Lower lobe of right lung (tissue), 2 donors: ENCODE results near the gene TUBA3E. TPM values are rescaled to one million over a fixed set of nuclear protein-coding genes. Genes with fewer than 3 reads are reported as not detected.
"Not testable (repeated sequence)": the region's sequence is repeated elsewhere in the genome, so short reads cannot be mapped to it uniquely, and the experiment has no call there.

Source experiments
- ATAC-seq, 2 donors: fragments of 200-7000 bp; cut with Tn5 transposase; one replicate each; pipeline ENCODE4 v1.9.1; 2020 to 2022; ENCODE audit warnings: mild to moderate bottlenecking in 2 of 2, moderate library complexity in 2 of 2
- DNase-seq: peaks from one replicate; pipeline ENCODE4 v3.0.0-alpha.2; 2020
- H3K27ac ChIP-seq: fragments of 200-600 bp; one replicate; pipeline ENCODE4 v1.8.0; 2022
- H3K27me3 ChIP-seq: fragments of 200-600 bp; one replicate; pipeline ENCODE4 v1.8.0; 2022; ENCODE audit warnings: low read depth
- H3K36me3 ChIP-seq: fragments of 200-600 bp; one replicate; pipeline ENCODE4 v1.8.0; 2022; ENCODE audit warnings: mild to moderate bottlenecking
- H3K4me1 ChIP-seq: fragments of 200-600 bp; one replicate; pipeline ENCODE4 v1.8.0; 2022
- H3K4me3 ChIP-seq: fragments of 200-600 bp; one replicate; pipeline ENCODE4 v1.8.0; 2022; ENCODE audit warnings: mild to moderate bottlenecking
- H3K9me3 ChIP-seq: fragments of 200-600 bp; one replicate; pipeline ENCODE4 v1.8.0; 2022
- intact Hi-C: fragments of 100-400 bp; cut with DNase I; formaldehyde crosslinking; loops from one replicate; pipeline ENCODE4 v1.11.0; 2022
- total RNA-seq: library from RNA; stranded (reverse); fragmentation: NEBNext Ultra II Directional; extraction: Animal tissue kit (Norgen Biotek cat#: 25700); gene quantifications from one replicate; pipeline ENCODE4 v1.2.1, GENCODE V29; 2021
- TF ChIP-seq, protein P1 (sequence below): fragments of 200-600 bp; IDR thresholded peaks from one replicate; pipeline ENCODE4 v1.8.0; 2022; ENCODE audit warnings: antibody characterized with exemption, mild to moderate bottlenecking
- donor health status: DM: no; HTN: yes; CAD: no; lungs with severe emphysema.

Gene TUBA3E
- total RNA-seq, 1 donor from 2014 or later = not detected

DNA sequence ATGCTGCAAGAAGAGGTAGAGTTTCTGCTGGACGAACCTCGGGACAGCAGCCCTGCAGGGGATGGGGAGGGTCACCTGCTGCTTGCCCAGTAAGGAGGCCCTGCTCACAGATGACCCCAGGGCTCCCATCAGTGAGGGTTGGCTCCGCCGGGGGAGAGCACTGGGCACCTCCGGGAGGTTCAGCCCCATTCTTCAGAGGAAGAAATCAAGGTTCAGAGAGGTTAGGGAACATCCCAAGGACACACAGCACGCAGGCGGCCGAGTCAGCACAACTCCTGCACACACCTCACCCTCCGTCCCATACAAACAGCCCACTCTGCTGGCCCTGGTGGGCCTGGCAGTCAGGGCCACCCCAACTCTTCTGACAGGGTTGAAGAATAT, 41.6 kb downstream of the TUBA3E start:
- TF ChIP-seq, protein P1, sequence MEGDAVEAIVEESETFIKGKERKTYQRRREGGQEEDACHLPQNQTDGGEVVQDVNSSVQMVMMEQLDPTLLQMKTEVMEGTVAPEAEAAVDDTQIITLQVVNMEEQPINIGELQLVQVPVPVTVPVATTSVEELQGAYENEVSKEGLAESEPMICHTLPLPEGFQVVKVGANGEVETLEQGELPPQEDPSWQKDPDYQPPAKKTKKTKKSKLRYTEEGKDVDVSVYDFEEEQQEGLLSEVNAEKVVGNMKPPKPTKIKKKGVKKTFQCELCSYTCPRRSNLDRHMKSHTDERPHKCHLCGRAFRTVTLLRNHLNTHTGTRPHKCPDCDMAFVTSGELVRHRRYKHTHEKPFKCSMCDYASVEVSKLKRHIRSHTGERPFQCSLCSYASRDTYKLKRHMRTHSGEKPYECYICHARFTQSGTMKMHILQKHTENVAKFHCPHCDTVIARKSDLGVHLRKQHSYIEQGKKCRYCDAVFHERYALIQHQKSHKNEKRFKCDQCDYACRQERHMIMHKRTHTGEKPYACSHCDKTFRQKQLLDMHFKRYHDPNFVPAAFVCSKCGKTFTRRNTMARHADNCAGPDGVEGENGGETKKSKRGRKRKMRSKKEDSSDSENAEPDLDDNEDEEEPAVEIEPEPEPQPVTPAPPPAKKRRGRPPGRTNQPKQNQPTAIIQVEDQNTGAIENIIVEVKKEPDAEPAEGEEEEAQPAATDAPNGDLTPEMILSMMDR = no peak
- Histone ChIP-seq H3K4me3 (no peak overlapping the region), H3K36me3 (peaks cover 62% of the 10 kb centered on the region), H3K27me3 (no peaks in the 10 kb centered on the region), H3K9me3 (no peaks in the 10 kb centered on the region), H3K27ac (no peak overlapping the region), H3K4me1 (no peaks in the 10 kb centered on the region)
- no peak for ATAC-seq
- DNase-seq = peak; percentile 44
- intact Hi-C loops = no loop called here

DNA sequence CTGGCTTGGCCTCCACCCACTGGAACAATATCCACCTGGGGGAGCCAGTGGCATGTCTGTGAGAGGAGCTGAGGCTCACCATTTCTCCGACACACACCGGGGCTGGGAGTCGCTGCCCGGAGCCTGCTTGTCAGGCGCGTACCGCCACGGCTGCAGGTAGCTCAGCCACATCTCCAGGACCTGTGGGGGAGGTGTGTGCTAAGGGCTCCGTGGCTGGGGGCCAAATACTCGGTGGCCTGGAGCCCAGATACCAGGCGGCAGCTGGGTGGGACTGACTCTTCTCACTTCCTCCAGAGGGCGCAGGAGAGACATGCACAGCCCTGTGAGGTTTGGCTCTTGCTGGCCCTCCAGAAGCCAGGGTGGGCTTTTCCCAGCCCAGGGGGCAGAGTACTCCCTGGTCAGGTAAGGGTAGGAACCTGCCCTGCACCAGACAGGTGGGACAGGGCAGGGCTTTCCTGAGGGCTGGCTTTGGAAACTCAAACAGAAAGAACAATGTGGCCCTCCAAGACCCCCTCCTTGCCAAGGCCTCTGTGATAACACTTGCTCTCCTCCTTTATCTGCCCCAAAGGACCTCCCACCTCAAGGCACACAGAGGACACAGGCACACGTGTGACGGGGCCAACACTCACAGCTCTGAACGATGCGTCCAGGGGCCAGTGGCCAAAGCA, 42.1 kb downstream of the TUBA3E start:
- peaks cover 62% of the 10 kb centered on the region for H3K36me3 ChIP-seq
- intact Hi-C loops, H3K4me1 ChIP-seq, H3K27ac ChIP-seq, H3K4me3 ChIP-seq, H3K9me3 ChIP-seq, H3K27me3 ChIP-seq: not testable (repeated sequence)
- DNase-seq (peak; percentile 80), ATAC-seq (peak; percentile 83 to 88)
- TF ChIP-seq, protein P1 = peak; percentile 54

DNA sequence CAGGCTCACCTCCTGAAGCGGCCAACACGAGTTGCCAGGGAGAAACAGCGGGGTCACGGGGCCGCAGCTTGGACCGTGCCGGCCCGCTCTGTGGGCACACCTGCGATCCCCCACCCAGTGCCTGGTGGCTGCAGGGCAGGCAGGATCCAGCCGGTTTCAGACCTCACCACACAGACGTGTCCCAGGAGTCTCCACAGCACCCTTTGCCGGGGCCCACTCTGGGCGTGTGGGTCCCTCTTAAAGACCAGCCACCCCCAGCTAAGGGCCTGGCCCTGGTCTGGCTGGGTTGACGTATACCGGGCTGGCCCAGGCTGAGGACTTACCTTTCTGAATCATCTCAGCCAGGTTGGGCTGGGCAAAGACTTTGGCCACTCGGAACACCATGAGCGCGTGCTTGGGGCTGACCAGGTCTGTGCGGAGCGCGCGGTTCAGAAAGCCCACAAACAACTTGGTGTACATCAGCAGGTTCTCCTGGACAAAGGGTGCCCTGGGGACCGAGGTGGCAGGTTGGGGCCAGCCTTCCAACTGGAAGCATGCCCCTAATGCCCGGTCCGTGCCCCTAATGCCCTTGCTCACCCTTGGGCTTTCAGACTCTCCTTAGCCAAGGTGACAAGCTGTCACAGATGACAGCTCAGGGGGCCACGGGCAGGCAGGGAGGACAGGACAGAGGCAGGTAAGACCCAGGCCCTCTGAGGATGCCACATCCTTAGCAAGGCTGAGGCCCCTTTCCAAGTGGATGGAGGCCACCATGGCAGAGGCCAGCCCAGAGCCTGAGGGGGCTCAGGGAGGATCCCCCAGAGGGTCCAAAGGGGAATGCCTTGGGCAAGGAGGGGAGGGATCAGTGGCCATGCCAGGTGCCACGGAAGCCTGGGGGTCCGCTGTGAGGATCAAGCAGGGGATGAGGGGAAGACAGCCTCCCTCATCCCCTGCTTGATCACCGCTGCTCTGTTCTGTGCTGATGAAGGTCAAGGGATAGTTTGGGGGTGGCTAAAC, 43.2 kb downstream of the TUBA3E start:
- no peak for ATAC-seq
- Histone ChIP-seq H3K4me3 (no peak overlapping the region), H3K9me3 (no peaks in the 10 kb centered on the region), H3K27ac (no peak overlapping the region), H3K36me3 (peaks cover 59% of the 10 kb centered on the region), H3K27me3 (no peaks in the 10 kb centered on the region), H3K4me1 (no peaks in the 10 kb centered on the region)
- intact Hi-C loops = no loop called here
- TF ChIP-seq, protein P1 = no peak
- peak; percentile 37 for DNase-seq

DNA sequence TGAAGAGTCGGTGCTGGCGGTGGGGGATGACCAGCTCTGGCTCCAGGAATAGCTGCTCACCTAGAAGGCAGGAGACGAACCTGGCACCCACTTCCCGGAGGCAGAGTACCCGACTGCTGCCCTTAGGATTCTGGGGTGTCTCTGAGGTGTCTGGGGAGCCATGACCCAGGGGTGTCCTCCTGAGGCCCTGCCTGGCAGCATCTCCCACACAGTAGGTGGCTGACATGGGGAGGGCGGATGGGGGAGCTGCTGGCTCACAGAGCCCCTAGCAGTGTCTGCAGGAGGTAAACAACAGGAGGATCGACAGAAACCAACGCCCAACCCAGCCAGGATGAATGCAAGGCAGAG, 43.8 kb downstream of the TUBA3E start:
- intact Hi-C loops, ATAC-seq: not testable (repeated sequence)
- DNase-seq = peak; percentile 17

DNA sequence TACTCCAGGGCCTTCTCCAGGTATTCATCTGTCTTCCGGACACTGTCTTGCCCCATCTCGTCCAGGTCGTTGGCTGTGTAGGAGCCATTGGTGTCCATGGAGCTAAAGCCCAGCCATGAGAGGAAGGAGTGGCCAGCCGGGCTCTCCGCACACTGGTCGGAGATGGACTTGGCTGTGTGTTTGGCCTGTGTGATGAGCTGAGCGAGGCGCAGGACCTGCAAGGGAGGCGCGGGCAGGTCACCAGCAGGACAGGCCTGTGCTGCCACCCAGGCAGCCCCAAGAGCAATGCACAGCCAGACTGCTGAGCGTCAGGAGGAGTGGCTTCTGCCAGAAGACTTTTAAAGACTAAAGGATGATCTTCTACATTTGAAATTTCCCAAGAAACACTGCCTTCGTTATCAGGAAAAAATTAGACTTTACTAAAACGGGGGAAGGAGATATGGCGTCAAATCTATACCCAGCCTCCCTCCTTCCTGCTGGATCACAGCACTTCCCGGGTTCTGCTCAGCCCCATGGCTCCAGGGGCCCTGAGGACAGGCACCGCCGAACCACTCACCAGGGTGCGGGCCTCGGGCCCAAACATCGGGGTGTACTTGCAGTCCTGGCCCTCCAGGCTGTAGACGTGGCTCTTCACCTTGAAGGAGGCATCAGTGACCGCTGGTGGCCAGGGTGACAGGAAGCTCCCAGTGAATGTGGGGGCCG, 44.4 kb downstream of the TUBA3E start:
- H3K4me1 ChIP-seq, intact Hi-C loops, H3K9me3 ChIP-seq, H3K4me3 ChIP-seq, H3K27me3 ChIP-seq, ATAC-seq, H3K27ac ChIP-seq: not testable (repeated sequence)
- H3K36me3 ChIP-seq = peaks cover 49% of the 10 kb centered on the region
- DNase-seq = peak; percentile 21

More for the DNA sequence above, 43.8 kb downstream of the TUBA3E start:
- H3K9me3 ChIP-seq, H3K27ac ChIP-seq, H3K4me3 ChIP-seq, H3K4me1 ChIP-seq, H3K27me3 ChIP-seq: not testable (repeated sequence)
- H3K36me3 ChIP-seq = peaks cover 53% of the 10 kb centered on the region

DNA sequence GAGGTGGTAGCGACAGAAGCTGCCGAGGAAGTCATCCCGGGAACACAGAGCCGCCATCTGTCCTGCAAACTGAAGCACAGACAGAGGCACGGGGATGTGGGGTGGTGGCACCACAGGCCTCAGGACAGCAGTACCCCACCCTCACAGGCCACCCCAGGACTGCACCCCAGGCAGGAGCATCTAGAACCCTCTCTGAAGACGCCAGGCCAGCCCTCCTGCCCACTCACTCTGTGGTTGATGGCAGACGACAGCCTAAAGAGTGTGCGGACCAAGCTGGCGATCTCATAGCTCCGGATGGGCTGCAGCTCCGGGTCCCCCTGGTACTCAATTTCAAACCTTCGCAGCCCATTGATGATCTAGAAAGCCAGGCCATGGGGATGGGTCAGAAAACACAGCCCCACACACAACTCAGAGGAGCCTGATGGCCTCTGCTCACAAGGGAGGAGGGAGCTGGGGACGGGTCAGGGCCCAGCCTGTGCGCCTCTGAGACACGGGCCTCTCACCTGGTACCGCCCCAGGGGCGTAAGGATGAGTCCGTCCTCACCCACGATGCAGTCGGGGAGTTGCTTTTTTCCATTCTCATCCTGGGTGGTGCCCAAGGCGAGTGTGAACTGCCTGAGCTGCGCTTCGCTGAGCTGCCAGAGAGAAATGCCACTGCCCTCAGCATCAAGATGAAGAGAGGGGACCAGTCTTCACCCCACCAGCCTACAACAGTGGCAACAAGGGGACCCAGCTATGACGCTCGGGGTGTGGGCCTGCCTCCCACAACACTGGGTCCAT, 45.2 kb downstream of the TUBA3E start:
- no peak for ATAC-seq
- Histone ChIP-seq H3K36me3 (peaks cover 46% of the 10 kb centered on the region), H3K4me3 (no peak overlapping the region), H3K9me3 (no peaks in the 10 kb centered on the region), H3K27me3 (no peaks in the 10 kb centered on the region), H3K27ac (no peak overlapping the region), H3K4me1 (no peaks in the 10 kb centered on the region)
- intact Hi-C loops = no loop called here
- DNase-seq = peak; percentile 31
- TF ChIP-seq, protein P1 = no peak

DNA sequence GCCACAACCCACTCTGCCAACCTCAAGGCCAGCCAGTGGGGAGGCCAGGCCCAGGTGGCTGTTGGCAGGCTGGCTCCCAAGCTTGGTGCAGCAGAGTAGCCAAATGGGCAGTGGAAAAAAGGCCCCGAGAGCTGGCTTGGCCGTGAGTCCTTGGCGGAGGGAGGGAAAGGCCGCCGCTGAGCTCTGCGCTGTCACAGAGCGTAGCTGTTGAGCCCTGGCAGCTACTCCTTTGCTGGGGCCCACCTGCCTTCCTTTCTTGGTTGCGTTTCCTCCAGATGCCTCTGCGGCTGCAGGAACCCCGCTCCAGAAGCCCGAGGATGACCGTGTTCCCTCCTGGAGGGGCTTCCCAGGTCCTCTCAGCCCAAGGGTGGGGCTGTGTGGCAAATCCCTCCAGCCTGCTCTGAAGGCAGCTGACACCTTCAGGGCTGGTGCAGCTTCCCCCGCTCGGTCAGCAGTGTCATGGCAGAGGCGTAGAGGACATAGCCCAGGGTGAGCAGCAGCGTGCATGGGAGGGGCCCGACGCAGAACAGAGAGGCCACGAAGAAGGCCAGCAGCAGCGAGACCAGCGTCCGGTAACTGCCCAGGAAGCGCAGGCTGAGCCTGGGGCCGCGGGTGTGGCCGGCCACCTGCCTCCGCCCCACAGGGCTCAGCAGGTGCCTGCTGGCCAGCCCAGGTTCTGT, 46.0 kb downstream of the TUBA3E start:
- H3K4me1 ChIP-seq, H3K4me3 ChIP-seq, DNase-seq, H3K27me3 ChIP-seq, intact Hi-C loops, ATAC-seq, H3K9me3 ChIP-seq, H3K27ac ChIP-seq: not testable (repeated sequence)
- H3K36me3 ChIP-seq = peaks cover 39% of the 10 kb centered on the region

DNA sequence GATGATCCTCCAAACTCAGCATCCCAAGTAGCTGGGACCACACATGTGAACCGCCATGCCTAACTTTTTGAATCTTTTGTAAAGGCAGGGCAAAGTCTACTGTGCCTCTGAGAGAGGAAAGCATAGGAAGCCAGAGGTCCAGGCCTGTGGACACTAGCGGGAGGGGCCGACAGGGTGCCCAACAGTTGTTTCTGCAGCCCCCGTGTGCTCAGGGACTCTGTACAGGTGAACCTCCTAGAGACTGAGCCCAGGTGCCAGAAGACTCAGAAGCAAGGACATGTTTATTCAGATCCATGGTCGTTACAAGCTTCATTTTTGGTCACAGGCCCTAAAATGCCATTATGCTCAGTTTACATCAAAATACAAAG, 47.1 kb downstream of the TUBA3E start:
- peaks cover 38% of the 10 kb centered on the region for H3K36me3 ChIP-seq
- intact Hi-C loops, H3K4me3 ChIP-seq, H3K27ac ChIP-seq, H3K4me1 ChIP-seq, ATAC-seq, H3K27me3 ChIP-seq, H3K9me3 ChIP-seq, DNase-seq: not testable (repeated sequence)
